Activated CD8-positive, alpha-beta memory T cell treated with anti-CD3 and anti-CD28 coated beads, Interleukin-2, amount 50 U/mL, for 24 hours (primary cell): ENCODE data around the gene NFASC.

Experiments used
- DNase-seq: peaks from one replicate; pipeline ENCODE4 v3.0.0-alpha.2; 2020; ENCODE audit errors: extremely low read depth

The NFASC gene

DNA sequence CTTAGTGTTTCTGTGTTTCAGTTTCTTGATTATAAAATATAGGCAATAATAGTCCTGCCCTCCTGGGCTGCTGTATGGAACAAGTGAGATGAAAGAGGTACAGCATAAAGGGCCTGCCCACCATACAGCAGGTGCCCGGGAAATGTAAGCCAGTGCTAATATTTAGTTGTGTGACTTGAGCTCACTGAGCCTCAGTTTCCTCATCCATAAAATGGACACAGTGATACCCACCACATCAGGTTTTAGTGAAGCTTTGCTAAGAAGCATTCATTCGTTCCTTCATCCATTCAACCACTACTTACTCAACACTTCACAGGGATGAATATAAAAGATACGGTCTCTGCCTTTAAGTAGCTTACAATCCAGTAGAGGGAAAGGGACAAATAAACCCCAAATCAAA is 192.2 kb downstream of the NFASC start:
- no peak for DNase-seq

DNA sequence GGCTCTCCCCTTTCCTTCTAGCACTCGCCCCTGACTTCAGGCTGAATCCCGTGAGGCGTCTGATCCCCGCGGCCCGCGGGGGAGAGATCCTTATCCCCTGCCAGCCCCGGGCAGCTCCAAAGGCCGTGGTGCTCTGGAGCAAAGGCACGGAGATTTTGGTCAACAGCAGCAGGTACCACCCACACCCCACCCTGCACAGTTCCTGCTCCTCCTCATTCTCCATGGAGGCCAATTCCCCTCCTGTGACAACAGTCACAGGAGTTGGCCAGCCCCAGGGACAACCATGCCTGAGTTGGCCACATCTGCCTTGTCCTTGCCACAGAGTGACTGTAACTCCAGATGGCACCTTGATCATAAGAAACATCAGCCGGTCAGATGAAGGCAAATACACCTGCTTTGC is 193.6 kb downstream of the NFASC start:
- DNase-seq = no peak

GRCh38 chr1:205064741-205065316 is 194.2 kb downstream of the NFASC start:
- no peak for DNase-seq

- no peak for DNase-seq
Measured at GRCh38 chr1:205065666-205066065, 195.0 kb downstream of the NFASC start.

DNA sequence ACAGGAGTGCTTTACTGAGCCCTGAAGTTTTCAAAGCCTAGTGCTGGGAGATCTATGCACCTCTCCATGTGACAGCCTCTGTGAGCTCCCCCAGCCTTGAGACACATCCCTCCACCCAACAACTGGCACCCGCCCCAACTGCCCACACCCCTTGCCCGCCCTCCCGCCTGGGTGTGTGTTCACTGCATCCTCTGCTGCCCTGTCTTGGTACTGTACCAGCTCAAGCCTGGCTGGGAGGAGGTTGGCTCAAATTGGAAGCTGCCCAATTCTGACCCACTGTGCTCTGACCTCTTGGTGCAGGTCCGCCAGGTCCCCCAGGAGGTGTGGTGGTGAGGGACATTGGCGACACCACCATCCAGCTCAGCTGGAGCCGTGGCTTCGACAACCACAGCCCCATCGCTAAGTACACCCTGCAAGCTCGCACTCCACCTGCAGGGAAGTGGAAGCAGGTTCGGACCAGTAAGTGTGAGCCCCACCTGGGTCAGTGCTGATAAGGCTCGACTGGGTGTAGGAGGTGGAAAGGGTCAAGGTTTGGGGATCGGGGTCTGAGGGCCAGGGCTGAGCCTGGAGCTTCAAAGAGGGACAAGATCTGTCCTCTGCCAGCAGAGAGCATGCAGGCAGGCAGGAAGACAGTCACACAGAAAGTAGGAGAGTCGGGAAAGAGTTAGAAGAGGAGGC is 195.6 kb downstream of the NFASC start:
- DNase-seq = no peak

GRCh38 chr1:205067031-205067430 is 196.4 kb downstream of the NFASC start:
- no peak for DNase-seq

- no peak for DNase-seq
Measured at GRCh38 chr1:205068001-205068400, 197.3 kb downstream of the NFASC start.

- no peak for DNase-seq
Measured at GRCh38 chr1:205068457-205069040, 197.9 kb downstream of the NFASC start.

- no peak for DNase-seq
Measured at GRCh38 chr1:205069371-205070125, 198.9 kb downstream of the NFASC start.

DNA sequence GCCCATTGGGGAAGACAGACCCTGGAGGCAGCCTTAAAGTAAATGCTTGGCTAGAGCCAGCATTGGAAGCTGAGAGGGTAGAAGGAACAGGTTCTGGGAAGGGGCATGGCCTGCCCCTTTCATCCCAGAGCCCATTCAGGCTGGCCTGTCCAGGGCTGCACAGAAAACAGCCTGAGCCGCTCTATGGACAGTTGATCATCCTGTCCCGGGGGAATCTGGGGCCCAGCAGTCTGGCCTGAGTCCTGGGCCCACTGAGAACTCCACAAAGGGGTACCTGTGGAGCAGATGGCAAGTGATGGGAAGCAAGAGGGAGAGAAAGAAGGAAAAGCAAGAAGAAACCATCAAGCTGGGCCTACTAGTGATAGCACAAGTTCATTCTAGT is 200.4 kb downstream of the NFASC start:
- DNase-seq = no peak

GRCh38 chr1:205071801-205072200 is 201.1 kb downstream of the NFASC start:
- no peak for DNase-seq

DNA sequence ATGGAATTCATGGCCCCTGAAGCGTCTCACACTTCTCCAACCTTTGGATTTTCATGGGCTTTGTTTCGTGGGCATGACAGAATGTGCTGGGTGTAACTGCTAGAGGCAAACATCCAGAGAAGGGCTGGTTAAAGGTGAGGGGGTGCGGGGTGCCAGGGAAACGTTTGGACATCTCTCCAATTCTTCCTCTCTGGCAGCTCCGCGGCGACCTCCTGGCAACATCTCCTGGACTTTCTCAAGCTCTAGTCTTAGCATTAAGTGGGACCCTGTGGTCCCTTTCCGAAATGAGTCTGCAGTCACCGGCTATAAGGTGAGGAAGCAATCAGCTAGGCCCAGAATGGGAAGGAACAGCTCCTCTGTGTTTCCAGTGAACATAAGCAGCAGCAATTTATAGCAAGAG is 201.6 kb downstream of the NFASC start:
- DNase-seq = no peak
